ENCODE results near the gene SCAANT1.

GRCh38 chr3:63931290-63931689 lies 19.1 kb upstream of the SCAANT1 start:
- TF ChIP-seq CTCF (IDR thresholded peaks at IDR 0.05) (no peak), EP300 (IDR thresholded peaks at IDR 0.05) (no peak)
